Measurements from ENCODE around the gene GRAMD4. TPM values are rescaled to one million over a fixed set of nuclear protein-coding genes. Genes with fewer than 3 reads are reported as not detected.

The GRAMD4 gene
- total and polyA plus RNA-seq, 10 of the 15 experiments (the other 5 are each of a cell fraction or from before 2014, with no cell fraction given) = 0.21 to 45.5 (median 10.6) TPM

- TF ChIP-seq BCL3 (IDR thresholded peaks at IDR 0.05; ENCODE audit: borderline replicate concordance, insufficient read depth, low read depth, low read length, poor library complexity, severe bottlenecking) (no peak), PML (IDR thresholded peaks at IDR 0.05; ENCODE audit: low read length) (no peak), ZBTB33 (IDR thresholded peaks at IDR 0.05) (no peak), POLR2AphosphoS2 (IDR thresholded peaks at IDR 0.05; ENCODE audit: low read depth, low read length) (no peak), PAX8 (IDR thresholded peaks at IDR 0.05) (no peak), ATF7 (IDR thresholded peaks at IDR 0.05; ENCODE audit: low read depth) (no peak)
These were observed 85.9 kb downstream of the GRAMD4 start (continued) for GRCh38 chr22:46706060-46706459.

- in situ Hi-C loops (cut with MboI) = no loop called here
- Histone ChIP-seq H3K4me2 (ENCODE audit: control insufficient read depth, insufficient read depth) (no peak overlapping the region), H3K9ac (ENCODE audit: control insufficient read depth, insufficient read depth, low read length) (no peak overlapping the region), H3K27me3 (replicated peaks in 1 of 2; ENCODE audit: control insufficient read depth in 2 of 2, insufficient read depth in 2 of 2, low read length in 1 of 2) (no peaks in the 10 kb centered on the region), H3K79me2 (ENCODE audit: control insufficient read depth, insufficient read depth, low read length) (no peaks in the 10 kb centered on the region), H3K27ac (ENCODE audit: control insufficient read depth, insufficient read depth) (no peak overlapping the region), H3K9me3 (replicated peaks; ENCODE audit: control insufficient read depth, insufficient read depth, low read length) (no peaks in the 10 kb centered on the region), H2AFZ (ENCODE audit: control insufficient read depth, low read depth, low read length) (no peak overlapping the region), H3K36me3 (ENCODE audit: control insufficient read depth in 2 of 2, insufficient read depth in 2 of 2, low read length in 1 of 2) (peaks cover 22 to 29% of the 10 kb centered on the region in 2 experiments), H3K4me1 (ENCODE audit: control insufficient read depth, insufficient read depth, low read length) (no peaks in the 10 kb centered on the region), H4K20me1 (ENCODE audit: control insufficient read depth, insufficient read depth) (no peaks in the 10 kb centered on the region), H3K4me3 (no peak overlapping the region)
- ATAC-seq = no peak
- POLR2A ChIA-PET = no interaction called here
- TF ChIP-seq USF2 (IDR thresholded peaks at IDR 0.05; ENCODE audit: borderline replicate concordance, low read depth, low read length) (no peak), ZZZ3 (IDR thresholded peaks at IDR 0.05; ENCODE audit: control insufficient read depth, insufficient read length, low read depth) (no peak), ESRRA (IDR thresholded peaks at IDR 0.05; ENCODE audit: low read length) (no peak), ZNF622 (IDR thresholded peaks at IDR 0.05) (no peak), CHD2 (IDR thresholded peaks at IDR 0.05; ENCODE audit: borderline replicate concordance, low read depth, low read length) (no peak), SMC3 (IDR thresholded peaks at IDR 0.05; ENCODE audit: borderline replicate concordance, low read length) (no peak), CBFB (IDR thresholded peaks at IDR 0.05; ENCODE audit: low read depth) (no peak), RELA (IDR thresholded peaks at IDR 0.05; ENCODE audit: borderline replicate concordance, partially characterized antibody) (no peak), POU2F2 (IDR thresholded peaks at IDR 0.05; ENCODE audit: borderline replicate concordance, low read depth, low read length) (no peak), MAX (IDR thresholded peaks at IDR 0.05; ENCODE audit: low read depth, low read length) (no peak)
- DNase-seq (ENCODE audit: low read depth, low spot score) = no peak
- SMC1A ChIA-PET (ENCODE audit: uncharacterized antibody, unreplicated experiment) = no interaction called here
- RAD21 ChIA-PET (ENCODE audit: unreplicated experiment) = no interaction called here
- intact Hi-C loops (cut with micrococcal nuclease; ENCODE audit: unreplicated experiment) = no loop called here
- no peak for FAIRE-seq
- 94% methylated on average over 13 of the region's 13 CpGs for WGBS (ENCODE audit: insufficient coverage, insufficient replicate concordance, low lambda C conversion rate, missing lambda C conversion rate)
- no TSS peak for BruUV-seq (replicated peaks)
- CTCF ChIA-PET = no interaction called here
These were observed 87.1 kb downstream of the GRAMD4 start for GRCh38 chr22:46707305-46707704.
